Right renal cortex interstitium (tissue), 3 donors: ENCODE measurements around the gene CLIP4. TPM values are rescaled to one million over a fixed set of nuclear protein-coding genes. Genes with fewer than 3 reads are reported as not detected.

Experiments
- DNase-seq, 3 donors: peaks; one replicate each; pipeline ENCODE4 v3.0.0-alpha.2; 2013; ENCODE audit warnings: low read depth in 3 of 3, low spot score in 2 of 3
- polyA plus RNA-seq, 3 donors: library from polyadenylated mRNA; unstranded; fragments of 120-200 nt; gene quantifications; one replicate each; pipeline ENCODE4 v1.2.1, GENCODE V29; 2013; ENCODE audit not compliant: insufficient read length in 3 of 3

CLIP4 gene
- polyA plus RNA-seq, 3 donors: 16.5 to 17.6 (median 16.8) TPM

- no peak for DNase-seq
Observed at GRCh38 chr2:29124504-29124903, 9.3 kb downstream of the CLIP4 start.

- DNase-seq: no peak
Observed at GRCh38 chr2:29129586-29130281, 14.5 kb downstream of the CLIP4 start.

DNA sequence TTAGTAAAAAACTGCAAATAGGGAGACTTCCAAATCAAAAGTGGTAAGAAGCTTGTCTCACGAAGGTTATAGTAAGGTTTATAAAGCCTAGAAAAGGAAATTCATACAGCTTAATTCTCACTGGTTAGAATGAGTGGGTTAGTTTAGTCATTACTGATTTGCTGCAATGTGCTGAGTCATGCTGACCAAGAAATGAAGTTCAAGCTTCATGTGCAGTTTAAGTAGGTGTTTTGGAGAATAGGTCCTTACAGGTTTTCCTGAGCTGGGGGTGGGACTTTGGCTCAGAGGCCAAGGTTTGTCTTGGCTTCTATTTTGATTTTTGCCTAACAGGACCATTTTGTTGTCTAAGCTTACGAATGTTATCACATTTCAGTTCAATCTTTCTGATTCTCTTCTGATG lies 15.1 kb downstream of the CLIP4 start:
- DNase-seq: no peak

DNA sequence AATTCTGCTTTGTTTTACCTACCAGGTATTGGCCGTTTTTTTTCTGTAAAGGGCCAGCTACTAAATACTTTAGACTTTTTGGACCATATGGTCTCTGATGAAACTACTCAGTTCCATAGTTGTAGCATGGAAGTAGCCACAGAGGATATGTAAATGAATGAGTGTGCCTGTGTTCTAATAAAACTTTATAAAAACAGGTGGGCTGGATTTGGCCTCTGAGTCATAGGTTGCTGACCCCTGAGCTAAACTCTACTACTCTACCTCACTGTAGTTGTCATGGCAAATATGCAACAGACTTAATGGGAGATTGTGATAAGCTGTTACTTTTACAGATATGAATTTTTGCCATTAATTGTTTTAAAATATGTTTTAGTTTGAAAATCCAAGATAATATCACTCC lies 19.7 kb downstream of the CLIP4 start:
- no peak for DNase-seq

GRCh38 chr2:29139152-29139551 lies 23.9 kb downstream of the CLIP4 start:
- DNase-seq: no peak

- DNase-seq: no peak
Observed at GRCh38 chr2:29139731-29140130, 24.5 kb downstream of the CLIP4 start.

DNA sequence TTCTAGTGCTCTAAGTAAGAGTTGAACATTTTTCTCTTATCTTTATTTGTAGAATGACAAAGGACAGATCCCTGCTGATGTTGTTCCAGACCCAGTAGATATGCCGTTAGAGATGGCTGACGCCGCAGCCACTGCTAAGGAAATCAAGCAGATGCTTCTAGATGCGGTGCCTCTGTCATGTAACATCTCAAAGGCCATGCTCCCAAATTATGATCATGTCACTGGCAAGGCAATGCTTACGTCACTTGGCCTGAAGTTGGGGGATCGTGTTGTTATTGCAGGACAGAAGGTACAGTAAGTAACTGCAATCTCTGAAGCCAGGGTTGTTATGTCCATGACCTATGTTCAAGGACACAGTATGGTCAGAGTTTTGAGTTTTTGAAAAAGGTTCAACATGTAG lies 28.4 kb downstream of the CLIP4 start:
- DNase-seq: no peak

DNA sequence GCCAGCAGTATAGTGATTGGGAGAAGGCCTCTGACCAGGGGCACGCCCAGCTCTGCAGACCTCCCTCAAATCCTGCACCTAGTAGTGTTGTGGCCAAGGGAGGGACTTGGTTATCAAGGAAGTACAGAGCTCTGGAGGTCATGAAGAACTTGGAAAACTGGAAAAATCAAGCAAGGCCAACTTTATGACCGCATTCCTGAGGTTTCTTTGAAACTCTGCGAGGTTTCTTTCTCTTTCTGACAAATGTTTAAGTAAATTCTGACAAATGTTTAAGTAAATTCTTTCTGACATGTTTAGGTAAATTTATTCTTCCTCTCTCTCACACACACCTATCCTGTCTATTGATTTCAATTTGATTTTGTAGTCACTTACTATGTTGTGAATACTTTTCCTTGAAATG lies 31.0 kb downstream of the CLIP4 start:
- no peak for DNase-seq

- no peak for DNase-seq
Observed at GRCh38 chr2:29147963-29148362, 32.7 kb downstream of the CLIP4 start.

DNA sequence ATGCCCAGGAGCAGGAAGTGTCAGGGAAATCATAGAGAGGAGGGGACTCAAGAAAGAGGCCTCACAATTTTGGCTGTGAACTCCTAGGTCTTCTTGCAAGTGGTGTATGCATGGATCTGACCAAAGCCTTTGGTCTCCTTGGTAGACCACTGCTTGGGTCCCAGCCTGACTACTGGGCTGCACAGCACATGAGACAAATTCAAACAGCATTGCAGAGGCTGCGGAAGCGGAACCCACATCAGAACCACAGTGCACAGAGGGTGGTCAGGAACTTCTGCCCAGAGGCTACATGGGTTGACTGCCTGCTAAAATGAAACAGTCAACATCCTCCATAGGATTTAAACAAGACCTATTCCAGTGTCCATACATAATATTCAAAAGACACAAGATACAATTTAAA lies 39.4 kb downstream of the CLIP4 start:
- no peak for DNase-seq

GRCh38 chr2:29155578-29155977 lies 40.4 kb downstream of the CLIP4 start:
- DNase-seq: no peak

GRCh38 chr2:29157131-29157530 lies 41.9 kb downstream of the CLIP4 start:
- no peak for DNase-seq

GRCh38 chr2:29159125-29159524 lies 43.9 kb downstream of the CLIP4 start:
- no peak for DNase-seq

DNA sequence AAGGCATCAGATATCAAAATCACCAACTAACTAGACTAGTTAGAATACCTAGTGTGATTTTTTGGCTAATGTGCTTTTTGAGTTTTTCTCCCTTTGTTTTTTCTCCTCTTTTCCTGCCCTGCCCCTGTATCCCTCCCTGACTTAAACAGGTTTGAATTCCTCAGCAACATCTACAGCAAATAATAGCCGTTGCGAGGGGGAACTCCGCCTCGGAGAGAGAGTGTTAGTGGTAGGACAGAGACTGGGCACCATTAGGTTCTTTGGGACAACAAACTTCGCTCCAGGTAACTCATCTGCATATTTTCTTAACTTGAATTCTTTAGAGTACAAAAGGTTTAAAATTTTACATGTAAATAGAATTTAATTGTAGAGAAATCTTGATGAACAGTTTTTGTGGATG lies 45.0 kb downstream of the CLIP4 start:
- no peak for DNase-seq

DNA sequence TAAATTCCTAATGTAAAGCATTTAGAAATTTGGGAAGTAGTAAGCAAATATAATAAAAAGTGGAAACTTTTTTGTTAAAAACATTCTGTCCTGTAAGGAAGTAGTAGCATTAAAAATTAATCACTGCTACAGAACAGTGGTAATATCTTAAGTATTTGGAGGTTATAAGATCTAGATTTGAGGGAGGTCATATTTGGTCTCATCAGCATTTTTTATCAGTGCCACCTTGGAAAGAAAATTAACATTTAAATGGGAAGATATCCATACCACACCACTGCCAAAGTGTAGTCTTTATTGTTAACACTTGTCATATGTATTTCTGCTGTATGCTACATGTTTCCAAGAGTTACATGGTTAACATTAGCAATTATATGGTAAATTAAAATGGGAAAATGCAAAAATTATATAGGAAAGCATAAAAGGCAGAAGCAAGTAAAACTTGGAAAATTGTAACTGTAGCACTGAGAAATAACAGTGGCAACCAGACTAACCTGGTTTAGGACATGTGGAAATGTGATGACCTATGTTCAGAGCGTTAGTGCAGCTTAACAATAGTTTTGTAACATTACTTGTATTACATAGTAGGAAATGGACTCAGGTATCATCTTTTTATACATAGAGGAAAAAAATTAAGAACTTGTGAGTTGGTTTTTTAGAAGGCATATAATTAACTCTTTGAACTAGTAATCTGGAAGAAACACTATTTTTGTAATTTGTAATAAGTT lies 47.2 kb downstream of the CLIP4 start:
- no peak for DNase-seq

GRCh38 chr2:29164091-29164846 lies 49.1 kb downstream of the CLIP4 start:
- no peak for DNase-seq

GRCh38 chr2:29165362-29166241 lies 50.4 kb downstream of the CLIP4 start:
- DNase-seq: peak in 2 of 3 donors; percentile 1 to 12

GRCh38 chr2:29166242-29167039 lies 51.2 kb downstream of the CLIP4 start:
- DNase-seq: no peak

GRCh38 chr2:29174937-29175336 lies 59.7 kb downstream of the CLIP4 start:
- DNase-seq: no peak

DNA sequence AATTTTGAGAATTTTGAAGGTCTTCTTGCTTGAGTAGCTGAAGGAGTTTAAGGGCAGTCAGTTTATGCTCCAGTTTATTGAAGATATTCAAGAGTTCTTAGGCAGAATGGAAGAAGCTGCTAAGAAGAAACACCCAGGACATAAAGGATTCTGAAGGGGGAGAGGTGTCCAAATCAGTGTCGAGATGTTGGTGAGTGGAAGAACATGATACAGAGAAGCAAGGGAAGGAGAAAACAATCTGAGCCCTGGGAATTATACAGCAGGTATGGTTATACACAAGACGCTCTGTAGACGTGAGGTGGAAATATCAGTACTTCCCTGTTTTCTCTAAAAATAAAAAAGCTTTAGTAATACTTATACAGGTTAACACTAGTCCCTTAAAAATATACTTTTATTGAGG lies 60.1 kb downstream of the CLIP4 start:
- DNase-seq: no peak
